Measurements from ENCODE around the gene PNCK.

The PNCK gene

GRCh38 chrX:153626863-153627674 lies 46.5 kb downstream of the PNCK start:
- no peak for DNase-seq (ENCODE audit: low read depth)

- DNase-seq (ENCODE audit: low read depth): no peak
Observed at GRCh38 chrX:153626025-153626633, 47.5 kb downstream of the PNCK start.

DNA sequence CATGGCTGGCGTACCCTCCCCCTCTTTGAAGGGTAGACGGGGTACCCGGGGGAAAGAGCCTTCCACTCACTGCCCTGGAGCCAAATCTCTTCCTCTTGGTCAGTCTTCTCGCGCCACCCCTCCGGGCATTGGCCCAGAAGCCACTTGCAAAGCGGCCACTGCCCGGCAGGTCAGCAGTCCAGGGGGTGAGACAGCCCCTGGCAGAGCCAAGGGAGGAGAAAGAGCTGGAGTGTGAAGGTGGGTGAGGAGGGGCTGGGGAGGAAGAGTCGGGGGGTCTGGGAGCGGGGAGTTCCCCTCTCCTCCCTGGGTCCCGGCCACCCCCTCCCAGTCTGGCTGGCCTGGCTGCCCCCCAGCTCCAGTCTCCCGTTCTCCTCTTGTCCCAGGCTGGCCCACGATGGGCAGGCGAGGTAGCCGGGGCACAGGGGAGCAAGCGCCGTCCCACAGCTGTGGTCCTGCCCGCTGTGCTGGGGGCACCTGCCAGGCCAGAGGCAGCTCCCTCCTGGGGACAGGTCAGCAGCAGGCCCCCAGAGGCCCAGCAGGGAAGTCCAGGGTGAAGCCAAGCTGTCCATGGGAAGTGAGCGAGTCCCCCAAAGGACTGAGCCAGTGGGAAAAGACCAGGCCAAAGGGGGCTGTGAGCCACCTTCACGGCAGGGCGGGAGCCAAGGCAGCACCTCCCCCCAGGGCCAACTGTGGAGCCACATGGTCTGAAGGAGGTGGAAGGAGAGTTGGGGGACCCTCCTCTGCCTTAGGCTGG lies 48.2 kb downstream of the PNCK start:
- DNase-seq (ENCODE audit: low read depth): no peak

- no peak for DNase-seq (ENCODE audit: low read depth)
Observed at GRCh38 chrX:153624196-153625091, 49.2 kb downstream of the PNCK start.

DNA sequence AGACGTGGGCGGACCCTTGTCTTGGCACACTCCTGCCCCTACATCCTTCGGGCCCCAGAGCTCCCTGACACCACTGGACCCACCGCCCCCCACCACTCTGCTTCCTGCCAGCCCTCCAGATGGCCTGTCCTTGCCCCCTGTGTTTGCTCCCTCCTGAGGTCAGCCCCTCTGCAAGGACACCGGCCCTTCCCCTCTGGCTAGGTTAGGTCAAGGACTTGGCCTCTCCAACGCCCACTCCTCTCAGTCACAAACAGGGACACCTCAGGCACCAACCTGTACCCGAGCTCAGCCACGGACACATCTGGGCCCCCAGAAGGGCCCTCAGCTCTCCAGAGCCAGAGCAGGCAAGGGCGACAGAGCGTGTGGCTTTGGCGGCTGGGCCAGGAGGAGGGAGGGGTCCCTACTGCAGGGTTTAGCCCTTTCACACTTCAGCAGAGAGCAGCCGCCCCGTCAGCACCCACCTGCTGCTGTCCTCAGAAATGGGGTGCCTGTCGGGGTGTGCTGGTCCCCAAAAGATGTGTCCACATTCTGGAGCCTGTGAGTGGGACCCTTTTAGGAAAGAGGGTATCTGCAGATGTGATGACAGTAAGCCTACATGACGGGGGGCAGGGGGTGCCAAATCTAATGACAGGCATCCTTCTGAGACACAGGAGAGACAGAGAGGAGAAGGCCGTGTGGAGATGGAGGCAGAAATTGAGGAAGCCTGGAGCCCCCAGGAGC lies 50.1 kb downstream of the PNCK start:
- DNase-seq (ENCODE audit: low read depth): no peak

DNA sequence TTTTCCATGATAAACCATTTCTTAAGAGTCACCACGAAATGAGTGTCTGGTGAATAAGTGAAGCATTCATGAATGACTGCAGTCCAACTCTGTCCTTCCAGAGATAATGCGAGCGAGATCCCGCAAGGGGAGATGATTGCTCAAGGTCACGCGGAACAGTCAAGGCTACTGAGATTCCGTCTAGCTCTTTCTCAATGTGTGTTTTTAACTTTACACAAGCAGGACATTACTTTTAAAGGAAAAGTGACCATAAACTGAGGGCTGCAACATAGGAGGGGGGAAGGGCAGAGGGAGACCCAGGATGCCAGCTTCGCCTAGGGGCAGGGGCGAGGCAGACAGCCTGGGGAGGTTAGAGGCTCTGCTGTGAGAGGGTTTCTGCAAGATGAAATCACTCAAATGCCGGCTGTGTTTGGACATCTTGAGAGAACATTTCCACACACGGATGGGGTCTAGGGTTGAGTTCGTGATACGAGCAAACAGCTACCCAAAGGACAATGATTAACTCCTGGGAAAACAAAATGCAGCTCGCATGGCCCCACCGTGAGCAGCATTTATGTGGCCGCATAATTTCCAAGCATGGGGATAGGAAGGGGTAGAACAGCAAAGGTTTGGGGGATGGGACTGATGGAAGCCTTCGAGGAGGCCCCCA lies 50.8 kb downstream of the PNCK start:
- no peak for DNase-seq (ENCODE audit: low read depth)

DNA sequence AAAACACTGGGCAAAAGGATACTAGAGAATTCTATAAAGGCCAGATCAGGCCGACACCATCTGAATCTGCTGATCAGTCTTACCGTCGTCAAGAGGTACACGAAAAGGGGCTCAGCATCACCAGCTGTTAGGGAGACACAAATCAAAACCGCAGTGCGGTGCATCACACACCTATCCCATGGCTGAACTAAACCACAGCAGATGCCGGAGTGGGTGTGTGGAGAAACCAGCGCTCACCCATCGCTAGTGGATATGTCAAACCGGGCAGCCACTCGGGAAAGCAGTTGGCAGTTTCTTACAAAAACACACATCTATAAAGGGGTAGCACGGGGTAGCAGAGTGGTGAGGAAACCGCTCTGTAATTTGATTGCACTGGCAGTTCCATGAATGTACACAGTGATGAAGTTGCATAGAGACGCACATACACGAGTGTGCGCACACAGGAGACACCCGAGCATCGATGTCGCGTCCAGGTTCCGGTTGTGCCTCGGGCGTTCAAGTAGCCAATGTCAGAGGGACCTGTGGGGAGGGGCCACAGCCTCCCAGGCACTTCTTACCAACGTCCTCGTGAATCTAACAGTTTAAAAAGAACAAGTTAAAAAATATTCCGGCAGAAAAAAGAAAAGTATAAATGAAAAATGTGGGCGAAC lies 51.5 kb downstream of the PNCK start:
- no peak for DNase-seq (ENCODE audit: low read depth)

GRCh38 chrX:153620576-153620975 lies 53.0 kb downstream of the PNCK start:
- no peak for DNase-seq (ENCODE audit: low read depth)

Data from T-helper 22 cell (primary cell).